Measurements from ENCODE around the gene ZNF316.
"Not testable (repeated sequence)": the region's sequence is repeated elsewhere in the genome, so short reads cannot be mapped to it uniquely, and the experiment has no call there.

Gene ZNF316

DNA sequence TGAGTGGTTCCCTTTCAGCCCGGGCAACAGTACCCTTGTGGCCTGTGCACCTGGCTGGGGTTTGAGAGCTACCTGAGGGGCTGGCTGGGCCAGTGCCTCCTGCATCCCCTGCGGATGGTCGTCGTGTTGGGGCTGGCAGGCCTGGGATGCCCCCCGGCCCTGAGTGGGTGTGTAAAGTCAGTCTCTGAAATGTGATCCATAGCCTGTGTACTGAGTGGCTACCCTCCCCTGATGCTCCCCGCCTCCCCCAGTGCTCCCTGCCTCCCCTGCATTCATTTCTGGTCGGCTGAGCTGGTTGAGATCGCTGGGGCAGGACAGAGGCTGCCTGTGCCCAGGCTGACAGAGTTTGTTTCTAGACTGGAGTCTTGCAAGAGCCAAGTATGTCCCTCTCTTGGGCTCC lies 9.3 kb downstream of the ZNF316 start:
- DNase-seq (ENCODE audit: low read depth in 4 of 4, low spot score in 1 of 4) = no peak

DNA sequence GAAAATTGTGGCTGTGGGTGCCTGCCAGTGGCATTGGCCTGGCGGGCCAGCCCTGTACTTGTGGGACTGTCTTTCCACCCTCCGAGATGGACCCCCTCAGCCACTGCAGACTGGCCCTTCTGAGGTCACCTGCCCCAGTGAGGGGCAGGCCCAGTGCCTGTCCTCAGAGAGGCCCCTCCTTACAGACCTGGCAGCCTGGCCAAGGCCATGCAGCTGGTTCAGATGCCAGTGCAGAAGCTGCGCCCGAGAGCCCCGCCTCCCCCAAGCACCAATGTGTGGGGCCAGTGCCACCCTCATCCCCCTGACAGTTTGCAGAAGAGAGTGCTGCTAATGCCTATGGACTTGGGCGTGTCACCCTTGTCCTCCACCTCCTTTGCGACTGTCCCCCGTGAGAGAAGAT lies 10.0 kb downstream of the ZNF316 start:
- no peak for DNase-seq (ENCODE audit: low read depth in 4 of 4, low spot score in 1 of 4)

- DNase-seq (ENCODE audit: low read depth in 4 of 4, low spot score in 1 of 4) = no peak
Observed at GRCh38 chr7:6647541-6647940, 10.4 kb downstream of the ZNF316 start.

DNA sequence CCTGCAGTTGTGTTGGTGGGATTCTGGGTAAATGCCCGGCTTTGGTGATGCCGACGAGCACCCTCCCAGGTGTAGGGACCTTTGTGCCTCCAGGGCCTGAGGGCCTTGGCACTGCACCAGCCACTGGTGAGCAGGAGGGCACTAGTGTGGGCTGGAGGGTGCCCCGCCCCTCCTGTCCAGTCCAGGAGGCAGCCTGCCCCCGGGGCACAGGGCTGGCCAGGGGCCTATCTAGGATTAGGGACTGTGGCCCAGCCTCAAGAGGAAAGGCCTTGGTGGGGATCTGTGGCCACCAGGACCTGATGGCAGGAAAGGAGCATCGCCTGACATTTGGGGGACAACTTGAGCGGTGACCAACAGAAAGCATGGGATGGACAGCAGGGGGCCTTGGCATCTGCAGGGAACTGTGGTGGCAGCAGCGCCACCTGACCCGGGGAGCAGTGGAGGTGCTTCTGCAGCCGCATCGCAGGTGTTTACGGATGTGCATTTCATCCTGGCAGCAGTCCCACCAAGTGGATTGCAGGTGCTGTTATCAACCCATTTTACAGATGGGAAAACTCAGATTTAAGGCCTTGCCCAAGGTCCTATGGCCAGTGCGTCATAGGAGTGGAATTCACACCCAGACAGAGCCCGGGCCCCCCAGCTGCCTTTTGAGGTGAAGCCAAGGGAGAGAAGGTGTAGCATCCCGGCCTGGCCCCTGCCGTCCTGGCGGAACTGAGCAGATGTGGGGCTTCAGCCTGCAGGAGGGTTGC lies 11.1 kb downstream of the ZNF316 start:
- DNase-seq (ENCODE audit: low read depth in 4 of 4, low spot score in 1 of 4) = no peak

- DNase-seq (ENCODE audit: low read depth in 4 of 4, low spot score in 1 of 4) = no peak
Observed at GRCh38 chr7:6648815-6649104, 11.6 kb downstream of the ZNF316 start.

- no peak for DNase-seq (ENCODE audit: low read depth in 4 of 4, low spot score in 1 of 4)
Observed at GRCh38 chr7:6649241-6649961, 12.3 kb downstream of the ZNF316 start.

DNA sequence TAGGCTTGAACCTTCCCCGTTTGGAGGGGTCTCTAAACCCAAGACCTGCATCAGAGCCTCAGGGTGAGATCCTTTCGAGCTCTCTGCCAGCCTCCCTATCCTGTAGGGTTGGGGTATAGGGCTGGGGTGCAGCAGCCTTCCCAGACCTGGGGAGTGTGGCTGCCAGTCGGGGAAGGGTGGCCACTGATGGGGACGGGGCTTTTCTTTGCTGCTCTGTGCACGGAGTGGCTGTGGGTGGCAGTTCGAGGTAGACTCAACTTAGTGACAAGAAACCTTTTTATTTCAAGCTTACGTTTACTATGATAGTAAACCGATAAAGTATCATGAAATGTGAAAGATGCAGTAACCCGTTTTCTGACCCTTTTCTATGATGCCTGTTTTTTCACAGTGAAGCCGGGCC lies 13.0 kb downstream of the ZNF316 start:
- DNase-seq (ENCODE audit: low read depth in 4 of 4, low spot score in 1 of 4) = no peak

GRCh38 chr7:6650521-6651011 lies 13.4 kb downstream of the ZNF316 start:
- no peak for DNase-seq (ENCODE audit: low read depth in 4 of 4, low spot score in 1 of 4)

DNA sequence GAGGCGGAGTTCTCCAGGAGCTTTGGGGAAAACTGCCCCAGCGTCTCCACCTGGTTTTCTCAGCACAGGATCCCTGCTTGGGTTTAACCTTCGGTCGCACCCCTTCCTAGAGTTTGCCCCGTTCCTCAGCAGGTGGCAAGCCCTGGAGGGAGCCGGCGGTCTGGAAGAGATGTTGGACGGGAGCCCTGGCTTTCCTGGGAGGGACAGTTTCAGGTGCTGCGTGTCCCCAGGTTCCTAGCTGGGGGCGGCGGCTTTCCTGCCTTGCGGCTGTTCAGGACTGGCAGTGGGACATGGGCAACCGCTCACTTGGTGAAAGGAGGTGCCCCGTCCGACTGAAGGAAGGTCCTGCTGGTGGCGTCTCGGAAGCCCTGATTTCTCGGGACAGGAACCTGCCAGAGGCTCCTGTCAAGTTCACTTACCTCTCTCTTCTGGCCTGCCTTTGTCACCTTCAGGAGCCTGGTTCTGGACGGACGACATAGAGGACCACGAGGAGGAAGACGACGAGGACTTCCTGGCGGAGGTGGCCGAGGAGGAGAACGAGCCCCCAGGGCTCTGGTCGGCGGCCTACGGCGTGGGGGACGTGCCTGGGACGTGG lies 14.8 kb downstream of the ZNF316 start:
- DNase-seq (ENCODE audit: low read depth in 4 of 4, low spot score in 1 of 4) = no peak

GRCh38 chr7:6652446-6653011 lies 15.4 kb downstream of the ZNF316 start:
- DNase-seq (ENCODE audit: low read depth in 4 of 4, low spot score in 1 of 4) = no peak

GRCh38 chr7:6653071-6654003 lies 16.2 kb downstream of the ZNF316 start:
- no peak for DNase-seq (ENCODE audit: low read depth in 4 of 4, low spot score in 1 of 4)

DNA sequence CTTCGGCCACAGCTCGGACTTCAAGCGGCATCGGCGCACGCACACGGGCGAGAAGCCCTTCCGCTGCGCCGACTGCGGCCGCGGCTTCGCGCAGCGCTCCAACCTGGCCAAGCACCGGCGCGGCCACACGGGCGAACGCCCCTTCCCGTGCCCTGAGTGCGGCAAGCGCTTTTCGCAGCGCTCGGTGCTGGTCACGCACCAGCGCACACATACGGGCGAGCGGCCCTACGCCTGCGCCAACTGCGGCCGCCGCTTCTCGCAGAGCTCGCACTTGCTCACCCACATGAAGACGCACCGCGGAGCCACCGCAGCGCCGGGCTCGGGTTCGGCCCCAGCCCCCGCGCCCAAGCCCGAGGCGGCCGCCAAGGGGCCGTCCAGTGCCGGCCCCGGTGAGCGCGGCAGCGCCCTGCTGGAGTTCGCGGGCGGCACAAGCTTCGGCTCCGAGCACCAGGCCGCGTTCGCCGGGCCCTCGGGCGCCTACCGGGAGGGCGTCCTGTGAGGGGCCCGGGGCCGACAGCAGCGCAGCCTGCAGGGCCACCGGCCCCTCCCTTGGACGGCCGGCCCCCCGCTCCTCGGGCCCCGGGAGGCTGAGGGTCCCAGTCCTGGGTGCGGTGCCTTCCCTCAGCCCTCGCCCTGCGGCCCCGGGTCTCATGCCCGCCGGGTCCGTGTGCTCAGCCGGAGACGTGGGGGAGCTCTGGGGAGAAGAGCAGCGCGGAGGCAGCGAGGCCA lies 17.2 kb downstream of the ZNF316 start:
- no peak for DNase-seq (ENCODE audit: low read depth in 4 of 4, low spot score in 1 of 4)

DNA sequence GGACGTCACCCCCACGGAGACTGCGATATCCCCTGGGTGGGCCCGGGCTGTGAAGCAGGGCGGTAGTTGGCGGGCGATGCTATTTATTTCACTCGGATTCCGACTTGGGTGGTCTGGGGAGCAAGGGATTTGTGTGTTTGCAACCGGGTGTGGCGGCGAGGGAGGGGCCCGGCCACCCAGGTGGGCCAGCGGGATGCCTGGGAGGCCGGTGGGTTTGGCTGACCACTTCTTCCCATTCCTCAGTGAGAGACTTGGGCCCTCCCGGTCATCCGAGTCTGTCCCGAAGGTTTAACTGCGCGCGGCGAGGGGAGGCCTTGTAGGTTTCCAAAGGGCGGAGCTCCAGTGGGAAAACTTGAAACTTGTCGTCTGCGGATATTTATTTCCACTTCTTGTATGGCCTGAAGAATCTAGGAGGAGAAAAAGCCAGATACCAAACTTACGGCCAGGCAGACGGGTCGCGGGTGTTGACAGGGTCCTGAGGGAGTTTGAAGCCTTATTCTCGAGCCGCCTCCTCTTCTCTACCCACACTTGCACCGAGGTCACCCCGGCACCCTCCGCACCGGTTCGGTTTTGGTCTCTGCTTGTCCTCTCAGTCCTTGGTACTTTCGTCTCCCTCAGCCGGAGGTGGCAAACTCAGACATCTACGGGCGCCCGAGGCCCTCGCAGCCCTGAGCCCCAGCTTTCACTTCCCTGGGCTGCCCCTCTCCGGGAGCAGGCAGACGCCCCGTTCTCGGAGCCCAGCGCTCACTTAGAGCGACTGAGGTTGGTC lies 17.9 kb downstream of the ZNF316 start:
- DNase-seq (ENCODE audit: low read depth in 4 of 4, low spot score in 1 of 4) = no peak

- no peak for DNase-seq (ENCODE audit: low read depth in 4 of 4, low spot score in 1 of 4)
Observed at GRCh38 chr7:6655636-6656385, 18.7 kb downstream of the ZNF316 start.

GRCh38 chr7:6656413-6656812 lies 19.3 kb downstream of the ZNF316 start:
- DNase-seq (ENCODE audit: low read depth in 4 of 4, low spot score in 1 of 4) = no peak

DNA sequence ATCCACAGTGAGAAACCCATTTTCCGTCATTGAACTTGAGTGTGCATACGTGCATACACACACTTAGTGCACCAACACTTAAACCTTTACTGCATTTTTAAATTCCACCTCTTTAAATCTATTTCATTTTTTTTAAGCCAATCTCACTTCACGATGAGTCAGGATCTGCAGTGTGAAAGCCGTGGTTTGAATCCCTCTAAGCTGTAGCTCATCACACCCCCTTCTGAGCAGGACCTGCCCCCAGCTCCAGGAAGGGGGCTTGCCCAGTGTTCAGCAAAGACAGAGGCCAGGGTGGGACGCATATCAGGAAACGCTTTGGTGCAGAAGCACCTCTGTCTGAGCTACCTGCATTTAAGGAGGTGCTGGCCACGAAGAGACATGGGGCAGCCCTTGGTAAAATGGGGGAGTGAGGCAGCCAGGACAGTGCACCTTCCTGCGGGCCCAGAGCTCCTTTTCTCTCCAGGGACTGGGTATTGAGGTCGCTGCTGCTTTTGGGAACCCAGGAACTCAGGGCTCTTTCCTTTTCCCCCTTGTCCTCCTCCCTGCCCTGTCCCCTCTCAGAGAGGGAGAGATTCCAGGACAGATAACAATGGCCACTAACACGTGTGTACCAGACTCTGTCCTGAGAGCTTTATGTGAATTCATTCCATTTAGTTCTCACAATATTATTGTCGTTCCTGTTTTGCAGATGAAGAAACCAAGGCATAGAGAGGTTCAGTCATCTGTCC lies 21.7 kb downstream of the ZNF316 start:
- DNase-seq (ENCODE audit: low read depth in 4 of 4, low spot score in 1 of 4) = no peak

DNA sequence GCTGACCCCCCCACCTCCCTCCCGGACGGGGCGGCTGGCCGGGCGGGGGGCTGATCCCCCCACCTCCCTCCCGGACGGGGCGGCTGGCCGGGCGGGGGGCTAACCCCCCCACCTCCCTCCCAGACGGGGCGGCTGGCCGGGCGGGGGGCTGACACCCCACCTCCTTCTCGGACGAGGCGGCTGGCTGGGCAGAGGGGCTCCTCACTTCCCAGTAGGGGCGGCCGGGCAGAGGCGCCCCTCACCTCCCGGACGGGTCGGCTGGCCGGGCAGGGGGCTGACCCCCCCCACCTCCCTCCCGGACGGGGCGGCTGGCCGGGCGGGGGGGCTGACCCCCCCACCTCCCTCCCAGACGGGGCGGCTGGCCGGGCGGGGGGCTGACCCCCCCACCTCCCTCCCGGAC lies 33.7 kb downstream of the ZNF316 start:
- not testable (repeated sequence) for DNase-seq (ENCODE audit: low read depth in 4 of 4, low spot score in 1 of 4)

- no peak for DNase-seq (ENCODE audit: low read depth in 4 of 4, low spot score in 1 of 4)
Observed at GRCh38 chr7:6675807-6676405, 38.8 kb downstream of the ZNF316 start.

All from stimulated activated CD4-positive, alpha-beta T cell treated with anti-CD3 and anti-CD28 coated beads, Interleukin-1b, Interleukin-23, amount 100 ng/mL, for 24 hours (primary cell).